Measurements from ENCODE around the gene LIMS1. TPM values are rescaled to one million over a fixed set of nuclear protein-coding genes. Genes with fewer than 3 reads are reported as not detected.
"Not testable (repeated sequence)": the region's sequence is repeated elsewhere in the genome, so short reads cannot be mapped to it uniquely, and the experiment has no call there.

Gene LIMS1
- total RNA-seq, 1 experiment from 2014 or later, result 42.8 TPM

DNA sequence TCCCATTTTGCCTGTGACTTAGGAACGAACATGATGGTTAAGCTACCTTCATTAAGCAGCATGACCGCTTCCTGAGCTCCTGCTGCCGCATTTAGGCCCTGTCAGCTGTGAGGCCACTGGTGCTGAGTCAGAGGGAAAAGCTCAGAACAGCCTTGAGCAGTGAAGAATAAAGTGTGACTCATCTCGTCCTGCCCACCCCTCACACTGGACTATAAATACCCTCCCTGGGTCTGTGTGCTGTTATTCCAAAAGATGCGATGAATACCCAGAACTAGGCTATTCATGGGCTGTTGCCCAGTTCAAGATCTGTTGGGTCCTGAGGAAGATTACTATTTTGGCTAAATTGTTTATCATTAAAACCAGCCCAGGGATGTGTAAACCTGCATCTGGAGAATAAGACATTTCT is 127.9 kb downstream of the LIMS1 start:
- in situ Hi-C loops (cut with HindIII; ENCODE audit: low pct_unique_long_range_greater_than_20kb, low sequenced_read_pairs), result not testable (repeated sequence)
- DNase-seq (ENCODE audit: low read depth, low spot score), result peak; percentile 38

DNA sequence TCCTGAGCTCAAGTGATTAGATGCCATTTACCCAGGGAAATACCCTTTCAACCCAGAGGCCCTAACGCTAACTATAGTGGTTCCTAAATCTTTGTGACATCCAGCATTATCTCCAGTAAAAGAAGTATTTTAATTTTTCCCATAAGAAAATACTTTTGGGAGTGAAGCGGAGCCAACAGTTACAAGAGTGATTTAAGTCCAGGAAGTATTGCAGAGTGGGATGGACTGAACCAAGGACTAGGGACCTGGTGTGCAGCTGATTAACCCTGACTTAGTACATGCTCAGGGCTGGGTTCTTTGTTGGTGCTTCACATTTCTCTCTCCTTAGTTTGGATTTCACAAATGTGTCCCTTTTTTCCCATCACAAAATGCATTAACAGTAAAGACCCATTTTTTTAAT is 129.1 kb downstream of the LIMS1 start:
- in situ Hi-C loops (cut with HindIII; ENCODE audit: low pct_unique_long_range_greater_than_20kb, low sequenced_read_pairs), result not testable (repeated sequence)

DNA sequence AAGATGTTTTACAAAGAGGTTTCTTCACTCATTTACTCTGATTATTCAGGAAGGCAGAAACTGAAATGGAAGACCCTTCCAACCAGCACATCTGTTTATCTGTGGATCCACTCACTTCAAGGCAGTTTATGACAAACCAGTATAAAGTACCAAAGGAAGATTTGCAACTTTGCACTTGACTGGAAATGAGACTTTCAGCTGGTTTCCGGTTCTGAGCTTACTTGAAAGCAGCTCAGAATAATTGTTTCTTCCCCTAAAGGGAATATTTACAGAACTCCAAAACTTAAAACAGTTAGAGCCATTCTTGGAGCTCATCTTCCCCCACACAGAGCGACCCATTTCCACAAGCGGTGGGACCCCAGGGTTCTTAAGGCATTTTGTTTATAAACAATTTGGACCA is 129.8 kb downstream of the LIMS1 start:
- DNase-seq (ENCODE audit: low read depth, low spot score), result not testable (repeated sequence)

More for the DNA sequence above, 129.1 kb downstream of the LIMS1 start:
- not testable (repeated sequence) for DNase-seq (ENCODE audit: low read depth, low spot score)

DNA sequence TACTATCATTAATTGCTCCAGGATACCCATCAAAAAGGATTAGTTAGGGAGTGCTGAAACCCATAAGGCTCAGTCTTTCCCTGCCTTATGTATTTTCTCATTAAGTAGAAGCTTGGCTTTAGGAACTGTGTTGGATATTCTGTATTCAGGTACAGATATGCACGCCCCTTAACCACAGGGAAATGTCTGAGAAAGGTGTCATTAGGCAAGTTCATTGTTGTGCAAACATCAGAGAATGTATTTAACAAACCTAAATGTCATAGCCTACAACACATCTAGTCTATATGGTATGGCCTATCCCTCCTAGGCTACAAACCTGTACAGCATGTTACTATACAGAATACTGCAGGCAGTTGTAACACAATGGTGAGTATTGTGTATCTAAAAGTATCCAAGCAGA is 130.7 kb downstream of the LIMS1 start:
- in situ Hi-C loops (cut with HindIII; ENCODE audit: low pct_unique_long_range_greater_than_20kb, low sequenced_read_pairs); DNase-seq (ENCODE audit: low read depth, low spot score): not testable (repeated sequence)

More for the DNA sequence above, 129.8 kb downstream of the LIMS1 start:
- in situ Hi-C loops (cut with HindIII; ENCODE audit: low pct_unique_long_range_greater_than_20kb, low sequenced_read_pairs), result not testable (repeated sequence)

DNA sequence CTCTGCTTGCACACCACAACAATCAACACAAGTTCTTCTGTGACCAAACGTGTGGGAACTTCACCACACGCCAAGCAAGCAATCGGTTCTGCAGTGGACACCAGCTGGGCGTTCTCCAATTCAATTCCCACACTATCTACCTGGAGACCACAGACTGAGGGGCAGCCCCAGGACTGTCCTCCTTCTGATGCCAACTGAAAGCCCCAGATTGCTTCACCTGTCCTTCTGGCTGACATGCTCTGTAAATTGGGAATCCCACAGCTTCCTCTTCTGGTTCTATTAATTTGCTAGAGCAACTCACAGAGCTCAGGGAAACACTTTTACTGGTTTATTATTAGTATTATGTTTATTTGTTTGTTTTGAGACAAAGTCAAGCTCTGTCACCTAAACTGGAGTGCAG is 131.7 kb downstream of the LIMS1 start:
- in situ Hi-C loops (cut with HindIII; ENCODE audit: low pct_unique_long_range_greater_than_20kb, low sequenced_read_pairs); DNase-seq (ENCODE audit: low read depth, low spot score): not testable (repeated sequence)

DNA sequence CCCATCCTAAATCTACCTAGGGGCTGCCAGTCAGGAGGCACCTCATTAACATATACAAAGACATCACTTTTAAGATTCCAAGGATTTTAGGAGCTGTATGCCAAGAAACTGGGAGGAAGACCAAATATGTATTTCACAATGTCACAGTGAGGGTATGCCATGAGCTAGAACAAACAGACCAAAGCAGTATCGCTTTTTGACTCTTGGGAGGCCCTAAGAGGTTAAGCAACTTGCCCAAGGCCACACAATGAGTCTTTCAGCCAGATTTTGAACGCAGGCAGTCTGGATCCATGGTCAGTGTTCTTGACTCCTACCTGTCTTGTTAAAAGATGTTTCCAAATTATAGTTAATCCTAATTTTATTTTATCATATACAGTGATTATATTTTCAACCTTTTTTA is 132.9 kb downstream of the LIMS1 start:
- in situ Hi-C loops (cut with HindIII; ENCODE audit: low pct_unique_long_range_greater_than_20kb, low sequenced_read_pairs); DNase-seq (ENCODE audit: low read depth, low spot score): not testable (repeated sequence)

DNA sequence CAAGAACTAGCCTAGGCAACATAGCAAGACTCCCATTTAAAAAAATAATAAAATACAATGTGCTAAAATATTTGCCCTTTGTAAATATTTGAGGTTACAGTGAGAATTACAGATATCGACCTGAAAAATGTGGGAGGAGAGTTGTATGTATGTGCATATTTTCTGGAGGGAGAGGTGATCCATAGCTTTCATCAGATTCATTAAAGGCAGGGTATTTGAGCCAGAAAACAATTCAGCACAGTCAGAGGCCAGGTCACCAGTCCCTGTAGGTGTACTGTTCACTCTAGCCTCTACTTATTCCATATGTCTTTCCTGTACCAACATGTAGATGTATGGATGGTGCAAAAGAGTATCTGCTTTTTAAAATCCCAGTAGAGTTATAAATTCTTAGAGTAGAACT is 136.0 kb downstream of the LIMS1 start:
- in situ Hi-C loops (cut with HindIII; ENCODE audit: low pct_unique_long_range_greater_than_20kb, low sequenced_read_pairs), result not testable (repeated sequence)

DNA sequence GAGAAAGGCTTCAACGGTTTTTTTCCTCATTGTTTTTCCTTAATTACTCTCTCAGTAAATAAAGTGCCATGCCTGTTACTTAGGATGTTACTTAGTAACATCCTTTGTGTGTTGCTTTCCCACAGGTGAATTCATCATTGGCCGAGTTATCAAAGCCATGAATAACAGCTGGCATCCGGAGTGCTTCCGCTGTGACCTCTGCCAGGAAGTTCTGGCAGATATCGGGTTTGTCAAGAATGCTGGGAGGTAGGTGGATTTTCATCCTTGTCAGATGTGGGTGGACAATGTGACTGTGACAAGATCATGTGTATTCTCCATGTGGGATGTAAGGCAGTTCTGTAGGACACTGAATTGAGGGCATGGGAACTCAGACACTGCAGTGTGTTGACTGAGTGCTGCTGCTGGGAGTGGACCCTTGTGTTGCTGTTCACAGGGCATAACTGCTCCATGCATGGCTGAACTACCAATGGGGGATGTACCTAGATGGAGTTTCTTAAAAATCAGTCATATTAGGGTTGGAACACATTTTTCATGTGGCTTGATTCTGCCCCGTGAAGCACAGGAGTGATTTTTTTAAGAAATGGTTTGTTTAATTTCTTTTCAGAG is 138.0 kb downstream of the LIMS1 start:
- in situ Hi-C loops (cut with HindIII; ENCODE audit: low pct_unique_long_range_greater_than_20kb, low sequenced_read_pairs); DNase-seq (ENCODE audit: low read depth, low spot score): not testable (repeated sequence)

More for the DNA sequence above, 136.0 kb downstream of the LIMS1 start:
- not testable (repeated sequence) for DNase-seq (ENCODE audit: low read depth, low spot score)

DNA sequence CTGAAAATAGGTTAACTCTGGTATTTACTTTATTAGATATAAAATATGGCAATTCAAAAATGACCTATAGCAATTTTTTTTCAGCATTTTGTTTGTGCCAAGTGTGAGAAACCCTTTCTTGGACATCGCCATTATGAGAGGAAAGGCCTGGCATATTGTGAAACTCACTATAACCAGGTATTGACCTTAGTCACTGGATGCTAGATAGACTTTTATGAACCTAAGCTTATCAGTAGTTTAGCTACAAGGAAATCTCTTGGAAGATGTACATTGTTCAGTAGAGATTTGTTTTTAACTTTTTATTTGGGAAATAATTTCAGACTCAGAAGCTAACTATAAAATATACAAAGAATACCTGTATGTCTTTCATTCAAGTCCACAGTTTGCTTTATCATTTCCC is 142.3 kb downstream of the LIMS1 start:
- in situ Hi-C loops (cut with HindIII; ENCODE audit: low pct_unique_long_range_greater_than_20kb, low sequenced_read_pairs); DNase-seq (ENCODE audit: low read depth, low spot score): not testable (repeated sequence)

DNA sequence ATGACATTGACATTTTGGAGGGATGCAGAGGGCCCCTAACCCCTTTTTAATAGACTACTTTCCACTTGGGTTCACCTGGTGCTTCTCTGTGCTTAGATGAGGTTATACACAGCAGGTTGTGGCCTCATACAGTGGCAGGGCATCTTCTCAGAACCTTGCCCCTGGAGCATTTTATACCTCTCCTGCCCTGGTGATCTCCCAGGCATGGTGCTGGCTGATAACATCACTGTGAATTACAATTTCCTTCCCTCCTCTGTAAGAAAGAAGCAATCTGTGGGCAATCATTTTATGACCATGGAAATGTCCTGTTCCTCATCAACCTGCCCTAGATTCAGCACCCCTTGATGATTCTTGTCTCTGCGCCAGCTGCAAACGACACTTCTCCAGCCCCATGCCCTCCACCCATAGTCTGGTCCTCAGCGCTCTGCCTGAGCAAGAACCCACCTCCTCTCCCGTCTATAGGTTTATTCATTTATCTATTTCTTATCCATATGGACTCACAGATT is 143.0 kb downstream of the LIMS1 start:
- DNase-seq (ENCODE audit: low read depth, low spot score); in situ Hi-C loops (cut with HindIII; ENCODE audit: low pct_unique_long_range_greater_than_20kb, low sequenced_read_pairs): not testable (repeated sequence)

DNA sequence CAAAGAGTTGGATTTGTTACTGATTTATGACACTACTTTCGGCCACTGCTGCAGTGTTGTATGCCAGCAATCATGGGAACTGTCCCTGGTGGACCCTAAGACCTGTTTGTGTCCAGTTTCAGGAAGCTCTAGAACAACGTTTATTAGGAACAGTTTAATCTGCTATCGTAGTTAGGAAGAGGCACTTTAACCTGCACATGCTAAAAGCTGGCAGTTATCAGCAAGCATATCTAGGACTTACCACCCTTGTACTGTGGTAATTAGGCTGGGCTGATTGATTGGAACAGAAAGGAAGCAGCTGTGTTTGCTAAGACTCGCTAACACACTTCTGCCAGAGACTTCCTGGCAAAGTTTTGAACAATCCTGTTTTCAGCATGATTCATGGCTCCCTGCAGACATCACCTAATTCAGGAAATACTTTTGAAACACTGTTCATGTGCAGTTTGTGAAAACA is 144.0 kb downstream of the LIMS1 start:
- in situ Hi-C loops (cut with HindIII; ENCODE audit: low pct_unique_long_range_greater_than_20kb, low sequenced_read_pairs); DNase-seq (ENCODE audit: low read depth, low spot score): not testable (repeated sequence)

DNA sequence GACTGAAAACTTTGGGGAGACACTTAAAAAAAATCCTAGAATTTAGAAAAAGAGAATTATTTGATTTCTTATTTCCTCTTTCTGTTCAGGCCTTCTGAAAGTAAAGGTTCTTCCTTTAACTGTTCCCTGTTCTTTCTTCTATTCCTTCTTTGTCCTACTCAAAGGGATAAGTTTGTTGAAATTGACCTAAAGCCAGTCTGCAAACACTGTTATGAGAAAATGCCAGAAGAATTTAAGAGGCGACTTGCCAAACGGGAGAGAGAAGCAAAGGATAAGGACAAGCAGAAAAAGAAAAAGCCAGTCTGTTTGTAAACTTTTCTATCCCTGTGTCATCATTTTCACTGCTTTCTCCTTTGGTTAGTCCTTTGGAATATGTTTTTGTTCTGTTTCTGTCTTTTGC is 146.5 kb downstream of the LIMS1 start:
- DNase-seq (ENCODE audit: low read depth, low spot score), result not testable (repeated sequence)

DNA sequence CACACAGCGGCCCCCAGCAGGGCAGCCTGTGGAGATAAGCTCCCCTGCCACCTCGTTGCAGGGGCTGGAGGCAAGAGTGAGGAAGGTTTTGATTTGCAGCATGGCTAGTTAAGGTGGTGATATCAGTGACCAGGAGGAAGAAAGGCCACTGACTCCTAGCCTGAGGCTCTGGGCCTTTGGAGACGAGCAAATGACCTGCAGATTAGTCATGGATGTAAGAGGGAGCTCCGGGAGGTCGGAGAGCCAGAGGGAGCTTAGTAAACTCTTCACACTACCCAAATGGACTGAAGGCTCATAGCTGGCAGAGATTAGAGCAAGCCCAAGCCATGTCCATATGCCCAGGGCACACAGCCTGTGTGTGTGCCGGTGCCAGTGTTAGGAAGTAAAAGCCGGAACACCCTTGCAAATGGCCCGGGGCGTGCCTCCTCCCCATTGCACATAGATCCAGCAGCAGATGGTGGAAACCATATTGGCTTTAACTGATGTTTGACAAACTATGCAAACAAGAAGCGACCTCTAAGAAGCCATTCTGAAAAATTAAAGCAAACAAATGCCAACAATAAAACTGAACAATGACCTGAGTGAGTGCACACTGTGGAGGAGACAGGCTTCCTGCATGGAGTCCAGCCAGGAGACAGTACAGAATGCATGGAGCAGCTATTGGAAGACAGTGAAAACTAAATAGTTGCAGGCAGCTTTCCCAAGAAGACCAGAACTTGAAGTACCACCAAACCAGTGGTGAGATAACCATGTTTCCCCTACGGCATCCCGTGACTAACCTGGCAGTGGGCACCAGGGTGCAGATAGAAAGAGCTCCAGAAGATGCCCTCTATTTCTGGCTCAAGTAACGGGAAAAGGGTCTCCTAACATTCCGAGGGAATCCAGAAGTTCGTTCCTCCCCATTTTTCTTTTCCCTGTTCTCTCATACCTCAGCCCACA is 154.8 kb downstream of the LIMS1 start:
- DNase-seq (ENCODE audit: low read depth, low spot score); in situ Hi-C loops (cut with HindIII; ENCODE audit: low pct_unique_long_range_greater_than_20kb, low sequenced_read_pairs): not testable (repeated sequence)

More for the DNA sequence above, 146.5 kb downstream of the LIMS1 start:
- in situ Hi-C loops (cut with HindIII; ENCODE audit: low pct_unique_long_range_greater_than_20kb, low sequenced_read_pairs), result not testable (repeated sequence)

DNA sequence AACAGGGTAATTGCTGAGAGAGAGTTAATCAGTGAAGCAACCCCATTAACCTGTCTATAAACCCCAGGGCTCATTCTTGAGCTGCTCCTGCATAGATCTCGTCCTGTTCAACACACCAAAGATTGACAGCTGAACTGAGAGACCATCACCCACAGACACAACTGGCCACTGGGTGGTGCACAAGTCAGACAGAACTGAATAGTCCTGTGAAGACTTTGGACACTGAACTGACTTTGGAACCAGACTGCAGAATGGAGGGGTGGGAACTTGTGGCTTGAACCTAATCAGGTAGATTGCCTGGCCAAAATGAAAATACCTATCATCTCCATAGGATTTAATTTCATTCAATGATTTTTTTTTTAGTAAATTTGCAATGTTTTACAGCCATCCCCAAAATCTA is 155.7 kb downstream of the LIMS1 start:
- in situ Hi-C loops (cut with HindIII; ENCODE audit: low pct_unique_long_range_greater_than_20kb, low sequenced_read_pairs), result not testable (repeated sequence)
- DNase-seq (ENCODE audit: low read depth, low spot score), result peak; percentile 26

DNA sequence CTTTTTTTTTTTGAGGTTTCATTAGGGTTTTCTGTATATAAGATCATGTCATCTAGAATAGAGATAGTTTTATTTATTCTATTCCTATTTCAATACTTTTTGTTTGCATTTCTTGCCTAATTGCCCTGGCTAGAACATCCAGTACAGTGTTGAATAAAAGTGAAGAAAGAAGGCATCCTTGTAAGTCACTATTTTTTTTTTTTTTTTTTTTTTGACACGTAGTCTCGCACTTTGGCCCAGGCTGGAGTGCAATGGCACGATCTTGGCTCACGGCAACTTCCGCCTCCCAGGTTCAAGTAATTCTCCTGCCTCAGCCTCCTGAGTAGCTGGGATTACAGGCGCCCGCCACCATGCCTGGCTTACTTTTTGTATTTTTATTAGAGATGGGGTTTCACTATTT is 157.2 kb downstream of the LIMS1 start:
- in situ Hi-C loops (cut with HindIII; ENCODE audit: low pct_unique_long_range_greater_than_20kb, low sequenced_read_pairs), result no loop called here
- DNase-seq (ENCODE audit: low read depth, low spot score), result no peak

DNA sequence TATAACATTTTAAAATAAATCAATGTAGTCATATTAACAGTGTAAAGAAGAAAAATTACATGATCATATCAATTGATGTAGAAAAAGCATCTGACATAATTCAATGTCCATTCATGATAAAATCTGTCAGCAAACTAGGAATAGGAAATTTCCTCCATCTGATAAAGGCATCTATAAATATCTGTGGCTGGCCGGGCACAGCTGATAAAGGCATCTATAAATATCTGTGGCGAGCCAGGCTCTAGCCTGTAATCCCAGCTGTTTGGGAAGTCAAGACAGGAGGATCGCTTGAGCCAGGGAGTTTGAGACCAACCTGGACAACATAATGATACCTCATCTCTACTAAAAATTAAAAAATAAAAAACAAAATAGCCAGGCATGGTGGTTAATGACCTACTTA is 166.9 kb downstream of the LIMS1 start:
- in situ Hi-C loops (cut with HindIII; ENCODE audit: low pct_unique_long_range_greater_than_20kb, low sequenced_read_pairs), result no loop called here
- no peak for DNase-seq (ENCODE audit: low read depth, low spot score)

DNA sequence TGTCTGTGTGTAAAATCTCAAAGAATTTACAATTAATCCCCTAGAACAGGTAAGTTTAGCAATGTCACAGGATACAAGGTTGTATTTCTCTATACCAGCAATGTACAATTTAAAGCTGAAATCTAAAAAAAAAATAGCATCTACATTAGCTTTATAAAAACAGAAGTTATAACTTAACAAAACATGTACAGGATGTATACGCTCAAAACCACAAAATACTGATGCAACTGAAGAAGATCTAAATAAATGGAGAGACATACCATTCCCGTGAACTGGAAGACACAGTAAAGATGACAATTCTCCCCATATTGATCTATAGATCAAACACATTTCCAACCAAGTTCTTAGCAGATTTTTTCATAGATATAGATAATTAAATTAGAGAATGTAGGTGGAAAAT is 167.5 kb downstream of the LIMS1 start:
- in situ Hi-C loops (cut with HindIII; ENCODE audit: low pct_unique_long_range_greater_than_20kb, low sequenced_read_pairs), result no loop called here
- DNase-seq (ENCODE audit: low read depth, low spot score), result no peak

DNA sequence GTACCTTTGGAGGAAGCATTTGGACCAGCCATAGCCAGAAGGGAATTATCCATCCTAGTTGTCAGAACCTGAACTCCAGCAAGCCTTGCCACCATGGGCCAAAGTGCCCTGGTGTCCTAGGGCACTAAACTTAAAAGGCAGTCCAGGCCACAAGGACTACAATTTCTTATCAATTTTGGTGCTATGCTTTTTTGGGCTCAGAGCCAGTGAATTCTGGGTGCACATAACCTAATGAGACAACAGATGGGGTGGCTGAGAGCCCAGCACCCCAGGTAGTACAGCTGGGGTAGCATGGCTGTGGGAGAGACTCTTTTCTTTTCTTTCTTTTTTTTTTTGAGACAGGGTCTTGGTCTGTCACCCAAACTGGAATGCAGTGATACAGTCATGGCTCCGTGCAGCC is 170.6 kb downstream of the LIMS1 start:
- DNase-seq (ENCODE audit: low read depth, low spot score), result no peak
- in situ Hi-C loops (cut with HindIII; ENCODE audit: low pct_unique_long_range_greater_than_20kb, low sequenced_read_pairs), result no loop called here

Data from SK-MEL-5 (cell line).